Spinal cord (tissue), 10 donors: ENCODE data around the gene TMEM259. TPM values are rescaled to one million over a fixed set of nuclear protein-coding genes. Genes with fewer than 3 reads are reported as not detected.

Source experiments
- DNase-seq, 6 donors: peaks; one replicate each; pipeline versions ENCODE4 v3.0.0 to v3.0.0-alpha.2; 2013 to 2015; ENCODE audit warnings: low spot score in 6 of 6, low read depth in 4 of 6
- H3K27ac ChIP-seq: one replicate; pipeline ENCODE4 v1.5.1; 2013; ENCODE audit warnings: low read depth, low read length, control low read depth
- H3K27me3 ChIP-seq: one replicate; pipeline ENCODE4 v1.6.1; 2013; ENCODE audit warnings: low read length; ENCODE audit not compliant: control insufficient read depth, insufficient read depth
- H3K36me3 ChIP-seq: one replicate; pipeline ENCODE4 v1.6.1; 2013; ENCODE audit warnings: low read length; ENCODE audit not compliant: control insufficient read depth, insufficient read depth
- H3K4me1 ChIP-seq: one replicate; pipeline ENCODE4 v1.6.1; 2013; ENCODE audit warnings: low read length; ENCODE audit not compliant: control insufficient read depth, insufficient read depth
- H3K4me3 ChIP-seq: one replicate; pipeline ENCODE4 v1.5.1; 2013; ENCODE audit warnings: low read depth, low read length, control low read depth
- H3K9me3 ChIP-seq: one replicate; pipeline ENCODE4 v1.6.1; 2013; ENCODE audit warnings: low read length; ENCODE audit not compliant: control insufficient read depth, insufficient read depth
- WGBS: methylation state at CpG from one replicate; pipeline ENCODE4 v1.1.5; 2013; ENCODE audit warnings: missing lambda C conversion rate; ENCODE audit not compliant: insufficient coverage; 5-methylcytosine and 5-hydroxymethylcytosine counted together
- polyA plus RNA-seq, 2 donors: library from polyadenylated mRNA; unstranded; fragments of 120-200 nt; gene quantifications; one replicate each; pipeline ENCODE4 v1.2.1, GENCODE V29; 2013; ENCODE audit not compliant: insufficient read length in 2 of 2
- total RNA-seq, 2 donors: library from RNA; depleted of rRNA in 1 of 2; stranded (reverse); fragments of 120-200 nt in 1 of 2; fragments of >200 nt in 1 of 2; gene quantifications; one replicate each; pipeline versions ENCODE4 v1.2.3 to v1.2.4, GENCODE V29; 2013 to 2014
- donor health status: healthy.

TMEM259 gene
- total and polyA plus RNA-seq, 4 donors: 32.7 to 191 (median 130) TPM

DNA sequence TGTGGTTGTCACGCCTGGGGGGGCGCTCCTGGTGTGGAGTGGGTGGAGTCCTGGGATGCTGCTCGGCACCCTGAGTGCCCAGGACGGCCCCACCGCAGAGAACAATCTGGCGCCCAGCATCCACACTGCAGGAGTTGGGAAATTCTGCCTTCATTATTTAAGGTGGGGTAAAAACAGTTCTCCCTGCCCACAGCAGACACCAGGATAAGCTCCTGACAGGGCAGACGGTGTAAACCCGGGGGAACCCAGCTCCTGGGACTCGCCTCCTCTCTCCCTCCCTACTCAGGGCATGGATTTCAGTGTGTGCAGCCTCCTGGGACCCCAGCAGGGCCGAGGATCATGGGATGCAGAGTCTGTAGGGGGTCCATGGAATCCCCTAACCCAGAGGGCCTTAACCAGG, 44.4 kb downstream of the TMEM259 start:
- no peak for DNase-seq
- 80% methylated on average over 6 of the region's 10 CpGs for WGBS
- H3K27me3 ChIP-seq: no peaks in the 10 kb centered on the region
- H3K4me3 ChIP-seq: no peak overlapping the region
- H3K27ac ChIP-seq: no peak overlapping the region
- H3K4me1 ChIP-seq: peaks cover 9% of the 10 kb centered on the region
- H3K9me3 ChIP-seq: no peaks in the 10 kb centered on the region
- peaks cover 46% of the 10 kb centered on the region for H3K36me3 ChIP-seq

GRCh38 chr19:974564-975257, 46.2 kb downstream of the TMEM259 start:
- Histone ChIP-seq H3K4me3 (no peak overlapping the region), H3K9me3 (peaks cover 3% of the 10 kb centered on the region), H3K27me3 (no peaks in the 10 kb centered on the region), H3K4me1 (peaks cover 4% of the 10 kb centered on the region), H3K36me3 (peaks cover 60% of the 10 kb centered on the region), H3K27ac (no peak overlapping the region)
- DNase-seq: no peak
- WGBS: 67% methylated on average over 35 of the region's 37 CpGs

DNA sequence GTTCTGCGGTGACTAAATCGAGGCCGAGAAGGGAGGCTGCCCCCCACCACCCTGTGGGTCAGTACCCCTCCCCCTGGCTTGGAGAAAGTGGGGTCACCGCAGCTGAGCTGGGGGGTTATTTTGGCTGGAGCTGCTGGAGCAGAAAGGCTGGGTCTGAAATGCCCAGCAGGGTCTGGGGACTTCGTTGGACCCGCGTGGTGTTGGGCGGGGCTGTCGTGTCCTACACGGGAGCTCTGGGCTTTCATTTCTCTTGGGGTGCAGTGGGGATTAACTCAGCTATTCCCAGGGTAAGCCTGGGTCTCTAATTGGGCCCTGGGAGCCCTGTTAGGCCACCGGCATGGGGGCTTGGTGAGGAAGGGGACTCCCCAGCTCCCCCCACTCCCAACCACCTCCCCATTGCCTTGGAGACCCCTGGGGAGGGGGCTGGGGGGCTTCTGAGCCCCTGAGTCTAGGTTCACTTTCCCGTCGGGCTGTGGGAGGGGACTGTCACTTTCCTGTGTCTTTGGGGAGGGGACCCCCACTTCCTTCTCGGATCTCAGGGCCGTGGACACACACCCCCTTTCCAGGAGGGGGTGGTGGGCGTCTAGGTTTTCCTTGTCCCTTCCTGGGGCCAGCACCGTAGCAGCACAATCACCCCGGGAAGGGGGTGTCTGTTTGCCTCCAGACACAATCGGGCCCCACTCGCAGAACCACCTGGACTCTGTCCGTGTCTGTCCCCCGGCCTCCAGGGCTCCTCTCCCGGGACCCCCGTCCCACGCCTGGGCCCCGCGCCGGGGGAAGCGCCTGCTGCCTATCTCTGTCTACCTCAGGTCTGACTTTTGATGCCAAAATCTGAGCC, 47.0 kb downstream of the TMEM259 start:
- no peaks in the 10 kb centered on the region for H3K27me3 ChIP-seq
- 78% methylated on average over 23 of the region's 29 CpGs for WGBS
- H3K4me3 ChIP-seq: no peak overlapping the region
- peaks cover 3% of the 10 kb centered on the region for H3K9me3 ChIP-seq
- peaks cover 61% of the 10 kb centered on the region for H3K36me3 ChIP-seq
- no peak for DNase-seq
- no peak overlapping the region for H3K27ac ChIP-seq
- H3K4me1 ChIP-seq: no peaks in the 10 kb centered on the region

DNA sequence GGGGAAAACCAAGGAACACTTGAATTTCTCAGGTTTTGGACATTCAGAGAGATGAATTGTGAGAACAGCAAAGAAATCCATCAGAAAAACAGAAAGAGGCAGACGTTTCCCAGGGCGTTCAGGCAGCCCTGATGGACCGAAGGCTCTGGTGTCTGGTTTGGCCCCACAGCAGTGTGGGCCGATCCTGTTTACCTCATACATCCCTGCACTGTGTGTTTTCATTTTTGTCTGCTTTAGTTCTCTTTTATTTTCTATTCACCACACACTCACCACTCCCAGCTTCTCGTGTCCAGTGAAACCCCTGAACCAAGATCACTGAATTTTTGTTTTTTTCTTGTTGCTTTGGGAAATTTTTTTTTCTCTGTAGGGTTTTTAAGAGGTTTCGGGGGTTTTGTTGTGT, 48.6 kb downstream of the TMEM259 start:
- Histone ChIP-seq H3K4me3 (no peak overlapping the region), H3K4me1 (no peaks in the 10 kb centered on the region), H3K9me3 (peaks cover 3% of the 10 kb centered on the region), H3K27me3 (no peaks in the 10 kb centered on the region), H3K36me3 (peaks cover 73% of the 10 kb centered on the region), H3K27ac (no peak overlapping the region)
- DNase-seq: no peak
- 94% methylated on average over 4 of the region's 6 CpGs for WGBS

DNA sequence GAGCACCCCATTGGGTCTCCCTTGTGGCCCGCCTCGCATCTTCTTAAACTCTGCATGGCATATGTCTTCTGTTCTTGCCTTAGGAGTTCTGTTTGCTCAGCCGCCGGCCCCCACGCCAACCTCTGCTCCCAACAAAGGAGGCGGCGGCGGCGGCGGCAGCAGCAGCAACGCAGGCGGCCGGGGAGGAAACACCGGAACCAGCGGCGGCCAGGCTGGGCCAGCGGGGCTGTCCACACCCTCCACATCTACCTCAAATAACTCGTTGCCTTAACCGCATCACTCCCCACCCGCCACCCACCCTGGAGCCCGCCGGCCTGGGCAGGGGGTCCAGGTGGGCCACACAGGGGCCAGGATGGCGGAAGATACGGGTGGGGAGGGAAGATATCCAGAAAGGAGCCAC, 49.1 kb downstream of the TMEM259 start:
- H3K27me3 ChIP-seq: no peaks in the 10 kb centered on the region
- H3K4me1 ChIP-seq: no peaks in the 10 kb centered on the region
- H3K4me3 ChIP-seq: no peak overlapping the region
- 94% methylated on average over 16 of the region's 24 CpGs for WGBS
- peaks cover 3% of the 10 kb centered on the region for H3K9me3 ChIP-seq
- H3K36me3 ChIP-seq: peaks cover 73% of the 10 kb centered on the region
- no peak for DNase-seq
- no peak overlapping the region for H3K27ac ChIP-seq

DNA sequence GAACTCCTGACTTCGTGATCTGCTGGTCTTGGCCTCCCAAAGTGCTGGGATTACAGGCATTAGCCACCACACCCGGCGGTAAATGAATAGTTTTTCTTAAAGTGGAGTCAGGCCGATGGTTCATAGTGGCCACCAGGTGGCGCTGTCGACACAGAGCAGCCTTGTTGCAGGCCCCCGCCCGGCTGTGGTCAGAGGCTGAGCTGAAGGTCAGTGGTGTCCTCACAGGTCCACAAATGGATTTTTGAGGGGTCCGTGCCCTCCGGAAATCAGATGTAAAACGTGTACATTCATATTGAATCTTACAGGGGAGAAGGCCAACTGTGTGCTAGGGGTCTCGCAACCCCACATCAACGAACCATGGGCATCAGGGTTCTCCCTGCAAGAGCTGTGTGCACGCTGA, 50.2 kb downstream of the TMEM259 start:
- WGBS: 91% methylated on average over 14 of the region's 14 CpGs
- H3K36me3 ChIP-seq: peaks cover 73% of the 10 kb centered on the region

GRCh38 chr19:966485-967088, 54.3 kb downstream of the TMEM259 start:
- DNase-seq: no peak
- Histone ChIP-seq H3K27ac (no peak overlapping the region), H3K4me3 (no peak overlapping the region), H3K36me3 (peaks cover 79% of the 10 kb centered on the region), H3K9me3 (peaks cover 3% of the 10 kb centered on the region), H3K4me1 (no peaks in the 10 kb centered on the region), H3K27me3 (no peaks in the 10 kb centered on the region)
- 96% methylated on average over 12 of the region's 17 CpGs for WGBS

More for the DNA sequence above, 50.2 kb downstream of the TMEM259 start:
- no peak overlapping the region for H3K27ac ChIP-seq
- H3K9me3 ChIP-seq: peaks cover 3% of the 10 kb centered on the region
- DNase-seq: no peak
- H3K4me3 ChIP-seq: no peak overlapping the region
- H3K4me1 ChIP-seq: no peaks in the 10 kb centered on the region
- no peaks in the 10 kb centered on the region for H3K27me3 ChIP-seq

- H3K27ac ChIP-seq: no peak overlapping the region
- H3K27me3 ChIP-seq: no peaks in the 10 kb centered on the region
- WGBS: 98% methylated on average over 19 of the region's 19 CpGs
- H3K4me3 ChIP-seq: no peak overlapping the region
- peaks cover 78% of the 10 kb centered on the region for H3K36me3 ChIP-seq
- no peaks in the 10 kb centered on the region for H3K9me3 ChIP-seq
- H3K4me1 ChIP-seq: peaks cover 9% of the 10 kb centered on the region
- no peak for DNase-seq
Measured at GRCh38 chr19:964761-965694, 55.9 kb downstream of the TMEM259 start.

GRCh38 chr19:964116-964520, 56.8 kb downstream of the TMEM259 start:
- H3K4me1 ChIP-seq: peaks cover 9% of the 10 kb centered on the region
- no peaks in the 10 kb centered on the region for H3K9me3 ChIP-seq
- 98% methylated on average over 16 of the region's 16 CpGs for WGBS
- DNase-seq: no peak
- no peak overlapping the region for H3K4me3 ChIP-seq
- H3K36me3 ChIP-seq: peaks cover 80% of the 10 kb centered on the region
- no peaks in the 10 kb centered on the region for H3K27me3 ChIP-seq
- no peak overlapping the region for H3K27ac ChIP-seq
